ENCODE data around the gene MPEG1.

MPEG1 gene, protein sequence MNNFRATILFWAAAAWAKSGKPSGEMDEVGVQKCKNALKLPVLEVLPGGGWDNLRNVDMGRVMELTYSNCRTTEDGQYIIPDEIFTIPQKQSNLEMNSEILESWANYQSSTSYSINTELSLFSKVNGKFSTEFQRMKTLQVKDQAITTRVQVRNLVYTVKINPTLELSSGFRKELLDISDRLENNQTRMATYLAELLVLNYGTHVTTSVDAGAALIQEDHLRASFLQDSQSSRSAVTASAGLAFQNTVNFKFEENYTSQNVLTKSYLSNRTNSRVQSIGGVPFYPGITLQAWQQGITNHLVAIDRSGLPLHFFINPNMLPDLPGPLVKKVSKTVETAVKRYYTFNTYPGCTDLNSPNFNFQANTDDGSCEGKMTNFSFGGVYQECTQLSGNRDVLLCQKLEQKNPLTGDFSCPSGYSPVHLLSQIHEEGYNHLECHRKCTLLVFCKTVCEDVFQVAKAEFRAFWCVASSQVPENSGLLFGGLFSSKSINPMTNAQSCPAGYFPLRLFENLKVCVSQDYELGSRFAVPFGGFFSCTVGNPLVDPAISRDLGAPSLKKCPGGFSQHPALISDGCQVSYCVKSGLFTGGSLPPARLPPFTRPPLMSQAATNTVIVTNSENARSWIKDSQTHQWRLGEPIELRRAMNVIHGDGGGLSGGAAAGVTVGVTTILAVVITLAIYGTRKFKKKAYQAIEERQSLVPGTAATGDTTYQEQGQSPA

DNA sequence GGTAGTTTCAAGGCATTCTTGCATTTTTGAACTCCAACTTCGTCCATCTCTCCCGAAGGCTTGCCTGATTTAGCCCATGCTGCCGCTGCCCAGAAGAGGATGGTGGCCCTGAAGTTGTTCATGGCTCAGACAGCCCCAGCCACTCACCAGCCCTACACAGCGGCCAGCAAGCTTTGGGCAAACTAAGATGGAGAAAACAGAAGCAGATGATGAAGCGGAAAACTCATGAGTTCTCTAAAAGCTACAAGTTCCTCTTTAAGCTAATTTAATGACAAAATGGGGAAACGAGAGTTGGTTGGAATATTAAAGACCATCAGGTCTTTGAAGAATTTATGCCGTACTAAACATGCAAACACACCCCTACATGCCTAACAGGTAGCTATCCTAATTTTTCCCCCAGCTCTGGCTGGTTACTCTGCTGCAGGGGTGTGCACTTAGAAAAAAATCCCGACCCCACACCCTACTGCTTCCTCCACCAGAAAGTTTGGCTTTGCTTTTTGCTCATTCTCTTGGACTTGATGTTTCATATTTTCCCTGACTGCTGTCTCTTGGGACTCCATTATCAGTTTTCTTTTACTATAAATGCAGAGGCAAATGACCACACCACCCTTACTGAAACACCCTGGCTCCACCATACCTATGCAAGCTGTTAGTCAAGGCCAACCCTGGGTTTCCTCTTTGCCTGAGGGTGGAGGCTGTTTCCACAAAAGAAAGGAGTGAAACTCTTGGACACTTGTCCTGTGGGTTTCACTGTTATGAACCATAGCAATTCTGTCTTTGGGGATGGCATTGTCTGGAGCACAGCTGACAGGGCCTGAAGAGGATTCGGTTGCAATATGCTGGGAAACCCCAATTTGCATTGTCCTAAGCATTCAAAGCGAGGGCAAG is at the start of gene MPEG1:
TSS of gene MPEG1 (minus strand) at position 184 of the 888 bp plus-strand sequence. CDS start at position 122, 62 bp downstream.
- H3K27ac ChIP-seq (ENCODE audit: low read length), result no peak within 1 kb of the TSS
- H3K4me1 ChIP-seq (ENCODE audit: insufficient read depth, low read length), result peaks cover 3% of the 10 kb centered on the region; the same call in 1 of the 2 replicates
- H3K27me3 ChIP-seq (ENCODE audit: insufficient read depth, low read length), result no peaks in the 10 kb centered on the region
- no peaks in the 10 kb centered on the region; the same call in 1 of the 2 replicates for H3K36me3 ChIP-seq (ENCODE audit: insufficient read depth, low read depth, low read length)
- H3K9ac ChIP-seq (ENCODE audit: low read depth, low read length), result no peak within 1 kb of the TSS
- no peaks in the 10 kb centered on the region for H3K9me3 ChIP-seq (ENCODE audit: insufficient read depth, low read depth, low read length)
- no peak within 1 kb of the TSS for H3K4me3 ChIP-seq (ENCODE audit: low read length)

DNA sequence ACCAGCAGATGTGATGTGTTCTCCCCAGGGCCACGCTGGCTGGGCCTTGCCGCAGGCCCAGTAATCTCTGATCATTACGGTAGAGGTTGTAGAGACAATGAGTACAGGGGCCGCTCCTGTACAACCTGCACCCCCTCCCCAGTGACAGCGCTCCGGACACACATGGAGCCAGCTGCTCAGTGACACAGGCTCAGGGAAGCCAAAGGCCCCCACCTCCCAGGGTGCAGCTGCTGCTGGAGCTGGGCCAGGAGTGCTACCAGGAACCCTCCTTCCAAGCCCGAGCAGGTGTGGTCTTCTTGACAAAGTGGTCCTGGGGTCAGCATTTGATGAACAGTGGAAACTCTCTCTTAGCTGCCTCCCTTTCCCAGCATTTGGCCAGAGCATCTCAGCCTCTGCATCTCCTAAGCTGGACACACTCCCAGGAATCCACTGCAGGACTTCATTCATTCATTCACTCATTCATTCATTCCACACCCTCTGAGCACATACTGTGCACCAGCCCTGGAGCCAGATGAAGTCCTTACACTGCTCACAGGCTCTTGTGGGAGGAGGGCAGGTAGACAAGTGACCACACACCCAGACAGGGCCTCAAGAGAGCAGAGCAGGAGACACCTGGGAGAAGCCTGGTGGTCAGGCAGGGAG is 49.6 kb upstream of the MPEG1 start:
- H3K27ac ChIP-seq (ENCODE audit: low read length), result no peak overlapping the region
- no peak overlapping the region for H3K4me3 ChIP-seq (ENCODE audit: low read length)
- no peaks in the 10 kb centered on the region for H3K9me3 ChIP-seq (ENCODE audit: insufficient read depth, low read depth, low read length)
- H3K27me3 ChIP-seq (ENCODE audit: insufficient read depth, low read length), result no peaks in the 10 kb centered on the region
- no peak overlapping the region for H3K9ac ChIP-seq (ENCODE audit: low read depth, low read length)
- no peaks in the 10 kb centered on the region for H3K4me1 ChIP-seq (ENCODE audit: insufficient read depth, low read length)
- H3K36me3 ChIP-seq (ENCODE audit: insufficient read depth, low read depth, low read length), result no peaks in the 10 kb centered on the region

DNA sequence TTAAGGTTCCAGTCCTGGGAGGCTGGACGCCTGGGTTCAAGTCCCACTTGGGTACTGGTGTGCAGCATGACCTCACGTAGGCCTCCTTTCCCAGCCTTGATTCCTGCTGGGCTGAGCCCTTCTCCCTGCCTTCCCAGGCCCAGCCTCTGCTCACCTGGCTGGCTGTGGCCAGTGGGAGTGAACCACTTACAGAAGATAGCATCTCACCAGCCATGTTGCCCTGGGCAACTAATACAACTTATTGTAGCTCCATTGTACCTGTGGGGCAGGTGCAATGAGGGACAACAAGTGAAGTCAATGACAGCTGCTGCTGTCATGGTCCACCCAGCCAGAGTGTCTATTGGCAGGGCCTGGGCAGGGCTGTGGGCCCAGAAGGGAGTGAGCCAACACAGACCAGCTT is 48.4 kb upstream of the MPEG1 start:
- no peak overlapping the region for H3K4me3 ChIP-seq (ENCODE audit: low read length)
- H3K27ac ChIP-seq (ENCODE audit: low read length), result no peak overlapping the region
- no peaks in the 10 kb centered on the region for H3K36me3 ChIP-seq (ENCODE audit: insufficient read depth, low read depth, low read length)

DNA sequence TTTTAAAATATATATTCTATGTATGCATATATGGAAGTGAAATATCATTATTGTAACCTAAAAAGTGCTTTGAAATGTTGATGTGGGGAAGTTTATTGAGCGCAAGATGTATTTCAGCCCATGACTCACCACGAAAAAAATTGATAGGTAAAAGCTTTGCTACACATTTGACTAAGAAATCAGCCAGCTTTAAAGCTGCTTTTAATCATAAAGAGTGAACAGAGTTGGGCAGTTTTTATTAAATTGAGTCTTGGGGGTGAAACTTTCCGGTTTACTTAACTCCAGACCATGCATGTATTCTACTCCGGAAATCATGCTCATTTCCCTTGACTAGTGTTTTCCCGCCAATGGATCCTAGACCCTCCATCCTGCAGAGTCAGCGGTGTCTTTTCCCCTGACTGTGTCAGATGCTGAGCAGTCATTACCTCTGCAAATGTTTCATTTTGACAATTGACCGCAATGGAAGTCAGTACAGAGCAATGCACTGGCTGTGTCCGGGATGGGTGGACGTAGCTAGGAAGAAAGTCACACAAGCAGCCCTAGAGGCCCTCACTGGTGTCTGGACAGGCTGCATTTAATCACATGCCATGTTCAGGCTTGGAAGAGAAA is 47.2 kb upstream of the MPEG1 start:
- Histone ChIP-seq H3K27me3 (ENCODE audit: insufficient read depth, low read length) (no peaks in the 10 kb centered on the region), H3K9ac (ENCODE audit: low read depth, low read length) (no peak overlapping the region), H3K9me3 (ENCODE audit: insufficient read depth, low read depth, low read length) (no peaks in the 10 kb centered on the region), H3K4me1 (ENCODE audit: insufficient read depth, low read length) (peaks cover 3% of the 10 kb centered on the region), H3K27ac (ENCODE audit: low read length) (no peak overlapping the region), H3K36me3 (ENCODE audit: insufficient read depth, low read depth, low read length) (no peaks in the 10 kb centered on the region), H3K4me3 (ENCODE audit: low read length) (no peak overlapping the region)

More for the DNA sequence above, 48.4 kb upstream of the MPEG1 start:
- H3K4me1 ChIP-seq (ENCODE audit: insufficient read depth, low read length), result no peaks in the 10 kb centered on the region
- no peaks in the 10 kb centered on the region for H3K9me3 ChIP-seq (ENCODE audit: insufficient read depth, low read depth, low read length)
- H3K27me3 ChIP-seq (ENCODE audit: insufficient read depth, low read length), result no peaks in the 10 kb centered on the region
- H3K9ac ChIP-seq (ENCODE audit: low read depth, low read length), result no peak overlapping the region

DNA sequence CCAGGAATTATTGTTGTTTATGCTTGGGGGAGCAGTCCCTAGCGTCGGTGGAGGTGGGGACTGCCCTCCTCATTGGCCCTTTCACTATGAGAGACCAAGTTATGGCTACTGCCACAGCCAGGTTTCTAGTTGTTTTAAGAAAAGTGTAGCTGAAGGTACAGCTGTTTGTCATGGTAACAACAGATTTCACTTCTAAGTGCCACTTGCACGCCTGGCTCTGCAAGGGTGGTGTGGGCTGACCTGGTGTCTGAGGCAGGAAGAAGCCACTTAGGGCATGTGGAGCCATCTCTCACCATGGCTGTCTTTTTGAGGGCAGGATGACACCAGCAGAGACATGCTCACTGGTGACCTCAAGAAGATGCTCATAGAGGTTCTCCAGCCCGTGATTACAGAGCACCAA is 46.3 kb upstream of the MPEG1 start:
- Histone ChIP-seq H3K4me3 (ENCODE audit: low read length) (no peak overlapping the region), H3K27me3 (ENCODE audit: insufficient read depth, low read length) (no peaks in the 10 kb centered on the region), H3K27ac (ENCODE audit: low read length) (no peak overlapping the region), H3K9ac (ENCODE audit: low read depth, low read length) (no peak overlapping the region), H3K9me3 (ENCODE audit: insufficient read depth, low read depth, low read length) (no peaks in the 10 kb centered on the region), H3K4me1 (ENCODE audit: insufficient read depth, low read length) (peaks cover 5% of the 10 kb centered on the region), H3K36me3 (ENCODE audit: insufficient read depth, low read depth, low read length) (no peaks in the 10 kb centered on the region)

DNA sequence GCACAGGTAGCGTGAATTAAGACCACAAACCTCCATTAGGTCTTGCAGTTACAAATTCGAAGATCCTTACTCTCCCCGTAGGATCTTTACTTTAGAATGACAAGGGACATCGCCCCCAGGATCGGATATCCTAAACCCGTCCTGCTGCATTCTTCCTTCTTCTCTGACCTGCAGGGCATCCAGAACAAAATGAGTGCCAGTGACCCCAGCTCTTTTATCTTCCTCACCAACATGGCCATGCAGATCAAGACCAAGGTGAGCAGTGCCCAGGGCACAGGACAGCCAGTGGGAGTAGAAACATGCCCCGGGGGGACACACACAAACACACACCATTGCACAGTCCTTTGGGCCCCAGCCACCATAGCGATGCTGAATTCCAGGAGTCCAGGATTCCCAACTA is 42.6 kb upstream of the MPEG1 start:
- Histone ChIP-seq H3K4me1 (ENCODE audit: insufficient read depth, low read length) (peaks cover 5% of the 10 kb centered on the region), H3K27ac (ENCODE audit: low read length) (no peak overlapping the region), H3K9ac (ENCODE audit: low read depth, low read length) (no peak overlapping the region), H3K27me3 (ENCODE audit: insufficient read depth, low read length) (no peaks in the 10 kb centered on the region), H3K36me3 (ENCODE audit: insufficient read depth, low read depth, low read length) (no peaks in the 10 kb centered on the region), H3K4me3 (ENCODE audit: low read length) (no peak overlapping the region; the same call in 1 of the 2 replicates), H3K9me3 (ENCODE audit: insufficient read depth, low read depth, low read length) (no peaks in the 10 kb centered on the region)

DNA sequence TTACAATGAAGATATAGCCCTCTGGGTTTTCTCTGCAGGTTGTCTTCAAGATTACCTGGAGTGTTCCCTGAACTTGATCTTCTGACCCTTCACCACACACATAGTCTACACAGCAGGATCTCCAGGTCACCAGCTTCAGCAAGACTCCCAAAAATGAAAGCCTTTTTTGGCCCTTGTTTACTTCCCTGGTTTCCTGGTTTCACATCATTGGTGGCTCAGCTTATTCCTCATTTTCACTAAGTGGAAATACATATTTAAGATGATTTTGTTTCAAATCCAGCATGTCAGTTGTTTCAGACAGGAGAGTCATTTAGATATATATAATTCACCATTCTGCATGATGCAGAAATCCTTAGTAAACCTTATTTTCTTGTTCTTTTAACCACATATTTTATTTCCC is 41.6 kb upstream of the MPEG1 start:
- H3K4me1 ChIP-seq (ENCODE audit: insufficient read depth, low read length), result peaks cover 5% of the 10 kb centered on the region
- no peaks in the 10 kb centered on the region for H3K36me3 ChIP-seq (ENCODE audit: insufficient read depth, low read depth, low read length)
- no peaks in the 10 kb centered on the region for H3K27me3 ChIP-seq (ENCODE audit: insufficient read depth, low read length)
- no peak overlapping the region for H3K9ac ChIP-seq (ENCODE audit: low read depth, low read length)
- H3K4me3 ChIP-seq (ENCODE audit: low read length), result no peak overlapping the region
- no peak overlapping the region for H3K27ac ChIP-seq (ENCODE audit: low read length)
- H3K9me3 ChIP-seq (ENCODE audit: insufficient read depth, low read depth, low read length), result no peaks in the 10 kb centered on the region

DNA sequence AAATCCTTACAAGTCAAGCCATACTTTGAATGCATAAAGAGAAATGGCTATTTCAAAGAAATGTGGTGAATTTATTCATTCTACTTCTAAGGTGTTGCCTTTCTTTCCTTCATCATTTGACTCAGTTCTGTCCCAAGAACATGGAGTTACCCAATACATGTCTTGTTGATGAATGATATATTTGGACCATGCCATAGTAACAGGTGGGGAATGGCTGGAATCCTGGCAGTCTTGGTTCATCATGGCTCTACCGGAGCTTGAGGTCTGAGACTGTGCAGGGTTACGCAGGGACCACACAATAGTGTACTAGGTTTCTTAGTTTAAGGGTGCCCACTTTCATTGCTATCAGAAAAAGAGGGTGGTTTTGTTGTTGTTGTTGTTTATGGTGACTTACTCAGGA is 40.3 kb upstream of the MPEG1 start:
- Histone ChIP-seq H3K36me3 (ENCODE audit: insufficient read depth, low read depth, low read length) (no peaks in the 10 kb centered on the region), H3K9me3 (ENCODE audit: insufficient read depth, low read depth, low read length) (no peaks in the 10 kb centered on the region), H3K9ac (ENCODE audit: low read depth, low read length) (no peak overlapping the region), H3K27me3 (ENCODE audit: insufficient read depth, low read length) (no peaks in the 10 kb centered on the region), H3K27ac (ENCODE audit: low read length) (no peak overlapping the region), H3K4me3 (ENCODE audit: low read length) (no peak overlapping the region), H3K4me1 (ENCODE audit: insufficient read depth, low read length) (peaks cover 5% of the 10 kb centered on the region)

DNA sequence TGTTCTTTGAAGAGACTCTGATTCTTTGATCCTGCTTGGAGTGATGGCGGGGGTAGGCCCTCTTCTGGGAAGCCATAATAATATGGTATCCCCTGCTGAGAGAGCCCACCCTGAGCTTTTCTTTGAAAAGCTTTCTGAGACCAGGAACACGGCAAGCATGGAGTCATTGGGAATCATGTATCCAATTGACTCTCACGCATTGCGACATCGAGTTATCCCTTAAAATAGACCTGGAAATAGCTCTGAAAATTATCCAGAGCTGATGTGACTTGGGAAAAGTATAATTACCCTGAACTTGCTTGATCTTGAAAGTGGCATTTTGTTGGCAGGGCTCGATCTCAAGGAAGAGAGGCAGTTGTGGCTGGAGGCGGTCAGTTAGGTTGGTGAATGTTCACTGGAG is 36.8 kb upstream of the MPEG1 start:
- no peak overlapping the region for H3K9ac ChIP-seq (ENCODE audit: low read depth, low read length)
- H3K27ac ChIP-seq (ENCODE audit: low read length), result no peak overlapping the region
- no peak overlapping the region for H3K4me3 ChIP-seq (ENCODE audit: low read length)
- no peaks in the 10 kb centered on the region for H3K36me3 ChIP-seq (ENCODE audit: insufficient read depth, low read depth, low read length)
- no peaks in the 10 kb centered on the region for H3K4me1 ChIP-seq (ENCODE audit: insufficient read depth, low read length)
- H3K9me3 ChIP-seq (ENCODE audit: insufficient read depth, low read depth, low read length), result peaks cover 2% of the 10 kb centered on the region; the same call in 1 of the 2 replicates
- H3K27me3 ChIP-seq (ENCODE audit: insufficient read depth, low read length), result no peaks in the 10 kb centered on the region

DNA sequence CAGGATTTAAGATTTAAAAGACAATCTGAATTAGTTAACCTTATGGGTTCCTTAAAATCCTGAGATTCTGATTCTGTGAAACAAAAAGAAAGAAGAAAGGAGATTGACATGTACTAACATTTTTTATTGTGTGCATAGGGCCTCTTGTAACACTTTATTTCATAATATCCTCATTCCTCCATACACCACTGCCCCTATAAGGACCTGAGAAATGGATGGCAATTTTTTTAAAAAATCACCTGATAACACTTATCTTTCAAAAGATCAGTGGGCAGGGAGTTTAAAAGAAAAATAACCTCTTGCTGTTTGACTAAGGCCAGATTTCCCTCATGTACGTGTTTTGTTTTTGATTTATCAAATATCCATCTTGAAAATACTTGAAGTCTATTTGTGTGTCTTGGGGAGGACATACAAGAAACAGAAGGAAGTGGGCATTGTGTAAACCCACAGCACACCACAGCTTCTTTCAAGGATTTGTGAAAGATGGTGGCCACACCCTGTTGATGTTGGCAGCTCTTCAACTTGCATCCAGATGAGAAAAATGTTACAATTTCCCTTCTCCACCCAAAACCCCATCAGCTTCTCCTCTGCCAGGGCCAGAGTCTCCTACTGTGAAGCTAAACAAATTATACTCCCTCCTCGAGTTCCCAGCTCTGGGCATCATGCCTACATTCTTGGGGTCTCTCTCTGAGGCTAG is 35.0 kb upstream of the MPEG1 start:
- Histone ChIP-seq H3K36me3 (ENCODE audit: insufficient read depth, low read depth, low read length) (no peaks in the 10 kb centered on the region), H3K9ac (ENCODE audit: low read depth, low read length) (no peak overlapping the region), H3K4me3 (ENCODE audit: low read length) (no peak overlapping the region), H3K27me3 (ENCODE audit: insufficient read depth, low read length) (no peaks in the 10 kb centered on the region), H3K9me3 (ENCODE audit: insufficient read depth, low read depth, low read length) (peaks cover 8% of the 10 kb centered on the region; the same call in 1 of the 2 replicates), H3K4me1 (ENCODE audit: insufficient read depth, low read length) (no peaks in the 10 kb centered on the region), H3K27ac (ENCODE audit: low read length) (no peak overlapping the region)
